Activated CD4-positive, alpha-beta T cell treated with anti-CD3 and anti-CD28 coated beads, Interleukin-2, amount 50 U/mL, for 24 hours (primary cell): Measurements from ENCODE around the gene KHDRBS2.
"Not testable (repeated sequence)": the region's sequence is repeated elsewhere in the genome, so short reads cannot be mapped to it uniquely, and the experiment has no call there.

ENCODE experiments used
- DNase-seq, 2 donors: peaks; one replicate each; pipeline ENCODE4 v3.0.0-alpha.2; 2020; ENCODE audit warnings: low read depth in 1 of 2, low spot score in 1 of 2

Gene KHDRBS2

GRCh38 chr6:61869632-61870400 is 416.2 kb downstream of the KHDRBS2 start:
- DNase-seq: no peak

- DNase-seq: no peak
These were observed 417.4 kb downstream of the KHDRBS2 start for GRCh38 chr6:61868507-61869080.

DNA sequence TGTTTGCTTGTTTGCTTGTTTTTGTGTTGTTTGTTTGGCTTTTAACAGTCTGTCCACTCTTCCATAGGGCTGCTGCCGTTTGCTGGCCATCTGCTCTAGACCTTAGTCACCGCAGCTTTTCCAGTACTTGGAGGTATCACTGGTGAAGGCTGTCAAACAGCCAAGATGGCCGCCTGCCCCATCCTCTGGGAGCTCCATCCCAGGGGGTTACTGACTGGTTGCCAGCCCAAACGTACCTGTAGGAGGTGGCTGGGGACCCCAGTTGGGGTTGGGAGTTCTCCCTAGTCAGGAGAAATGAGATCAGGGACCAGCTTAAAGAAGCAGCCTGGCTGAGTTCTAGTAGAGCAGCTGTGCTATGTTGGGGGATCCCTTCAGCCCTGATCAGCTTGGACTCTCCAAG is 418.4 kb downstream of the KHDRBS2 start:
- no peak for DNase-seq

DNA sequence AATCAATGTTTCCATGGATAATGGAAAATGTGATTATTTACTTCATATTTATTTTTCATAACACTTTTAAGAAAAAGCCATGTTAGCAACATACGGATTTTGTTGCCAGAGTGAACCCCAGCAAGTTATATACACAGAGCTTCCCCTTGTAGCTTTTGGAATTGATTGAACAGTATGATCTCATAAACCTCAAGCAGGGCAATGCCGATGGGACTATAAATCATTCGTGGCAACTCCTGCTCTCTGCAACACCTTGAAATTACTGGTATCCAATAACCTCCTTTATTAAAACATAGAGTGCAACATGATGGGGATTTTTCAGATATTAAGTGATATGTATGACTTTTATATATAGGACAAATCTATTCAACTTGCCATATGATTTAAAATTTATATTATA is 428.5 kb downstream of the KHDRBS2 start:
- DNase-seq: no peak

DNA sequence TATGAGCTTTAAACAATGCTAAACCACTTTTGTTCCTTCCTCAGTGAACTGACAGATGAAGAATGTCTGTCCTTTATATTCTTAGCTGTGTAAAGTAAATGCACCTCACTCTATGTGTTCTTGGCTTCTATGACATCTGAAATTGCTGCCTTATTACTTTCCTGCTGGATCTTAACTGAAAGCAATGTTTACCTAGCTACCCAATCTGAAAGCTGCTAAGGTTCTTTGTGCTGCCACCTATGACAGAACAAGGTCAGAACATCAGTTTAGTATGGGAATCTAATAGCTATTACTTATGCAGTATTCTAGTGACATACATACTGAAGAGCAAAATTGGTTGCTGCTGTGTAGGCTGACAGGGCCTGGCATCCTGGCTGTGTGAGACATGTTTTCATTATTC is 444.1 kb downstream of the KHDRBS2 start:
- DNase-seq: no peak

DNA sequence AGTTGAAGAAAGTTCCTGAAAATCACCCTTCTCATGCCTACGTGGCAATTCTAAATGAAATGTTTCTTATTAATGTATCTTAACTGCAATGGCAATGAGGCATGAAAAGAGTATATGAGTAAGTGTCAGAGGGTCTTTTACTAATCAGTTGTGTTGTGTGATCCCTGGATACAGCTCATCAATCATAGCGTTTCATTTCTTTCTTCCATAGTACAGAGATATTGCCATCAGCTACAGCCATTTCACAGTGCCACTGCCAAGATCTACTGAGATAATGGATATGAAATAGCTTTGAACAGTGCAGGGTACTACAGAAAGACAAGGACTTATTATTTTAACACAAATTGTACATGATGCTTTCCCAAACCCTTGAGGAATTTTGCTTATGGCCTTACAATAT is 450.8 kb downstream of the KHDRBS2 start:
- DNase-seq: no peak

DNA sequence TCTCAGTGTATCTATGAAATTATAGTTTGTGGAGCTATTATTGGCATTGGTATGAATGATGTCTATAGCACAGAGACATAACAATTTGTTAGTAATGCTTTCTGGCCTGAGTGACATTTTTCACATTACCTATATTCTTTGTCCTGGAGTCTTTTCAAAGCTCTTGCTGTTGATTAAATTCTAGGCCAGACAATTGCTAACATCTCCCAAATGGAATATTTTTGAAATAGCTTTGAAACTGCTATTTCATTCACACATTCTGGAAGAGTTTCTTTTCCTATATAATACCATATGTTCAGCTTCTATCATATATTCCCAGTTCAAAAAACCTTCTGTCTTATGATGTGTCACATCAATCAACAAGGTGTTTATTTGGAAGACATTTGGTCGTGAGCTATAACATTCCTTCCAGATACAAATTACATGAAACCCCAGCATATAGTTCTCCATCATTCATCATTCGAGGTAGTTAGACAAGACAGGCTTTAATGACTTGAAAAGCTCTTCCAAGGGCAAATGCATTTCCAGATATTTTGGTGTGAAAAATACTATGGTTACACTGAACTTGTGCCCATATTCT is 452.8 kb downstream of the KHDRBS2 start:
- DNase-seq: no peak

- DNase-seq: no peak
These were observed 468.3 kb downstream of the KHDRBS2 start for GRCh38 chr6:61817716-61818115.

DNA sequence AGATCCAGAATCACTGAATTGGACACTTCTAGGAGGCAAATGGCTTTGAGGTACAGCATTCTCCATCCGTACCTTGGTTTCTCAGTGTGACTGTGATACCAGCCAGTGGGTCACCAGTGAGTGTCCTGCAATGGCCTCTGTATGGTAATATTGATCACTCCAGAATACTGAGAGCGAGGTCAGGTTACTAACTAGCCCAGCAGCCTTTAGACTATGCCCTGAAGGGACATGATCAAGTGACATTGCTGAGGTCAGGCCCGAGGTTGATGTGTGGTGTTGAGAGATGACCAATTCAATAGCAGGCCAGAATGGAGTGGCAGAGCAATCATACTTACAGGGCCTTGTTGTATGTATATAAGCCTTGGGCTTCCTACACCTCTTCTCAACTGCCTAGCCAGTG is 476.0 kb downstream of the KHDRBS2 start:
- DNase-seq: no peak

- DNase-seq: no peak
These were observed 476.9 kb downstream of the KHDRBS2 start for GRCh38 chr6:61809004-61809595.

DNA sequence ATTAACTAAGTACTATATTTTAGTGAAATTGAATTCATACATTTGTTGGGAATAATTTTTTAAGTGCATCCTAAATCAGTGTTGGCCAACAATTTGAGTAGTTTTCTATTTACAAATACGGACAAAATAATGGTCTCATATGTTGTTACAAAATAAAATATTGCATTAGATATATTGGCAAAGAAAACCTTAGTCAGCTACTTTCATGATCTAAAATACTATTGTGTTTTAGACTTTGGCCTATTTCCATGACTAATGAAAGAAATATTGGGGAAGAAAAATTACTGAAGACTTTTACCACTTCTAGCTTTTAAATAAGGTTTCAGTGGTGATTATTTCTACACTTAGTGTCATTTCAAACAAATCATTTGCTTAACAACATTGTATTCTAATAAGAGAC is 498.0 kb downstream of the KHDRBS2 start:
- DNase-seq: no peak

- DNase-seq: not testable (repeated sequence)
These were observed 516.6 kb downstream of the KHDRBS2 start for GRCh38 chr6:61769446-61769845.

- no peak for DNase-seq
These were observed 530.3 kb downstream of the KHDRBS2 start for GRCh38 chr6:61755739-61756138.

DNA sequence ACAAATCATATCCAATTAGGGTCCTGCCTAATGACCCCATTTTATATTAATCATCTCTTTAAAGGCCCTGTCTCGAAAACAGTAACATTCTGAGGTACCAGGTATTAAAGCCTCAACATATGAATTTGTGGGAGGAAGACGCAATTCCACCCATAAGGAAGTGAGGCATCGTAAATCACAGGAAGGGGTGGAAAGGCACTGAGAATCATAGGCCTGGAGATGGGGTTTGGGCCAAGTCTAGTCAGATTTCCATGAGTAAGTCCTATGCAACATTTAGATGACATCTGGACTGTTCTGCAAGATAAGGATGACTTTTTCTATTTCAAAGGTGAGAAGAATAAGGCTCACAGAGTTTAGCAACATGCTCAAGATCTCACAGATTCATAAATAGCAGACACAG is 534.0 kb downstream of the KHDRBS2 start:
- no peak for DNase-seq

DNA sequence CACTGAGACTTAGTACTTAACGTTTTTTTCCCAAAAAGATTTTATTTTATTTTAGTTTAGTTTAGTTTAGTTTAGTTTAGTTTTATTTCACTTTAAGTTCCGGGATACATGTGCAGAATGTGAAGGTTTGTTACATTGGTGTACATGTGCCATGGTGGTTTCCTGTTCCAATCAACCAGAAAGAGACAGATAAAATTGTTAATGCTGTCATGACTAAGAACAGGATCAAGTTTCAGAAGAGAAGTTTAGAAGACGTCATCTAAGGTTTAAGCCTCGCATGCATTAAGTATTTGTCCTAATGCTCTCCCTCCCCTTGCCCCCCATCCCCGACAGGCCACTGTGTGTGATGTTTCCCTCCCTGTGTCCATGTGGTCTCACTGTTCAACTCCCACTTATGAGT is 540.0 kb downstream of the KHDRBS2 start:
- DNase-seq: no peak

DNA sequence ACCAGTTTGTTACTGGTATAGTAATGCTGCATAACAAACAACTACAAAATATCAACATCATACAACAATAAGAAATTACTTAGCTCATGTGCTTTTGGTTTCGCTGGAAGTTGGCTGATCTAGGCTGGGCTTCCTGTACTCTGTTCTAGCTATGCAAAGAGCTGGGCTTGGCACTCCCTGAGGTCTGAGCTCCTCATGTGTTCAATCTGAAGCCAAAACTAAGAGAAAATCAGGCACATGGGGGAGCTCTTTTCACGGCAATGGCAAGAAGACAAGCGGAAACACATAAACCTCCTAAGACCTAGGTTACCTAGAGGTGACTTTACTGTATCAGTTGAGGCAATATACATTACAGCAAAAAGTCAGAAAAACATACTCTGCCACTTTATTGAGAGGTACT is 574.2 kb downstream of the KHDRBS2 start:
- DNase-seq: no peak

DNA sequence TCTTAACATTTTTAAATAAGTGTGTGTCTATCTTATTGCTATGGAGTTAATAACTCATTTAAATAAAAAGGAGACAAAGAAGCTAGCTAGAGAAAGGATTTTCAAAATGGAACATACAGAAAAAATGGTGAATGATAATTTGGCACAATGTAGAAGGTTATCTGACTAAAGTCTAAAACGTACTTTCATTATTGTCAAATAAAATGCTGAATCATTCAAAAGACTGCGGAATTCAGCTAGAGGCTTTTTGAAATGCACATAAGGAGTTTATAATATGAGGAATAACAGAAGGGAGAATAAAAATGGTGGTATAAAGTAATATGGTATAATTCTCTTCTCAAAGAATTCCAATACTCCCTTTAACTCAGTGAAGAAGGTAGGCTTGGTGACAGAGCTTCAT is 597.9 kb downstream of the KHDRBS2 start:
- DNase-seq: no peak

DNA sequence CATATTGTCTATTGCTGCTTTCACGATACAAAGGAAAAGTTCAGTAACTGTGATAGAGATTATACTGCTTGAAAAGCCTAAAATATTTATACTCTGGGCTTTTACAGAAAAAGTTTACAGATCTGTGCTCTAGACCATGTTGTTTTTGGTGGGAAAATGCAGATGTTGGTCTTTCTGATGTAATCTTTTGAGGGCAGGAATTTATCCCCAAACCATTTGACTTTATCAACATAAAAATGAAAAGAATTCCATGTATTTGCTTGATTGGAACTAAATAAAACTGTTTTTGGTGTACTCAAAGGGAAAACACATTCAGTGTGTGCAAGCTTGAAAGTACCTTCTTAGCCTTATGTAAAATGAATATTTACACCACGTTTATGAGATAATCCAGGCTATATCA is 603.5 kb downstream of the KHDRBS2 start:
- DNase-seq: no peak

DNA sequence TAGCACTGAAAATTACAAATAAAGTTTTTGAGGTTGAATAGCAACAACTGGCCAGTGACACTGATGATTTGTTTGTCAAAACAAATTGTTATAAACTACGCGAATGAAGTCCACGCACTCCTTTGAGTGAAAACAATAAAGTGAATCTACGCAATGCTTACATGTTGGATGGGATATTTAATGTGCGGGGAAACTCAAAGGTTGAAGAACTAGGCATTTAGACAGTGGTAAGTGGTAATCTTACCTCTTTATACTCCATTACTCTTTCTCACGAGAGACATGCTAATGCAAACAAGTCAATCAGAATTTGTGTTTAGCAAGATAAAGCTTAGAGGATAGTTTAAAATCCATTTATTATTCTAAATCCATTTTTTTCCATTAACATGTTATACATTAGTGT is 606.4 kb downstream of the KHDRBS2 start:
- no peak for DNase-seq

DNA sequence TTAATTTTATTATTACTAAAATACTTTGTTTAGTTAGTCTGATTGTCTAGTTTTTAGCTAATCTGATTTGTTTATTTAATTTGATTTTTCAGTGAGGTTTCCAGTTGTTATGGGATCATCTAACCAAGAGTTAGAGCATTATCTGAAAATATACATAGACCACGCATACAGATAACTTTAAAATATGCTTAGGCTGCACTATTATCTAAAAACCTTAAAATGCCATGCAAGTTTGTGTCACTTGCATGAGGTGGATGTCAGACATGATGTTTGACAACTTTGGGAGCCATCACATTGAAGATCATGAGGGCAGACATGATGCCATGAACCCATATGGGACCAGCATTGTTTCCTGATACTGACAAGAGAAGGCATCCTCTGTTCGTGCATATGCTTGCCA is 610.3 kb downstream of the KHDRBS2 start:
- DNase-seq: no peak

DNA sequence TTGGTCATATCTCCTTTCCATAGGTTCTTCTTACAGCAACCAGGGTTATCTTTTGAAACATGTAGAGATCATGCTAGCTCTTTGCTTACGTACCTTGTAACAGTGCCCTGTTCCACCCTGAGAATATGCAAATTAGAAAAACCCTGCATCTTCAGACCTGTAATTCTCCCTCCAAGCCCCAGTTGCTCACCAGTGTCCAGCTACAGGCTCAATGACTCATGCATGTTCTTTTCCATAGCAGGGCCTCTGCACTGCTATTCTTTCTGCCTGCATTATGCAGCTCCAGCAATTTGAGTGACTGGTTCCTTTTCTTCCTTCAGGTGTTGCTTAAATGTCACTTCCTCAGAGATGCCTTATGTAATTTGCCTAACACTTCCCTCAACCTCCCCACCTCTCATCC is 636.2 kb downstream of the KHDRBS2 start:
- DNase-seq: no peak

- no peak for DNase-seq
These were observed 645.6 kb downstream of the KHDRBS2 start for GRCh38 chr6:61640463-61640862.
